Parathyroid adenoma (tissue), 2 donors: Measurements from ENCODE around the gene PLA2G2A.
"Not testable (repeated sequence)": the region's sequence is repeated elsewhere in the genome, so short reads cannot be mapped to it uniquely, and the experiment has no call there.

Experiments
- H2AFZ ChIP-seq: fragments of 300-600 bp; sonication (generic); one replicate; pipeline ENCODE4 v1.7.0; 2017; ENCODE audit warnings: antibody characterized with exemption, mild to moderate bottlenecking
- H3K27ac ChIP-seq: fragments of 300-600 bp; sonication (generic); one replicate; pipeline ENCODE4 v1.7.0; 2017
- H3K27me3 ChIP-seq: fragments of 300-600 bp; sonication (generic); one replicate; pipeline ENCODE4 v1.7.0; 2017; ENCODE audit warnings: low read length; ENCODE audit not compliant: control insufficient read depth, insufficient read depth
- H3K36me3 ChIP-seq: fragments of 300-600 bp; sonication (generic); one replicate; pipeline ENCODE4 v1.7.0; 2017; ENCODE audit warnings: low read length; ENCODE audit not compliant: control insufficient read depth, insufficient read depth
- H3K4me1 ChIP-seq: fragments of 300-600 bp; sonication (generic); one replicate; pipeline ENCODE4 v1.7.0; 2017; ENCODE audit warnings: control low read depth
- H3K4me2 ChIP-seq: fragments of 300-600 bp; sonication (generic); one replicate; pipeline ENCODE4 v1.7.0; 2017; ENCODE audit warnings: low read length
- H3K4me3 ChIP-seq: fragments of 300-600 bp; sonication (generic); one replicate; pipeline ENCODE4 v1.7.0; 2017; ENCODE audit warnings: low read depth, low read length
- H3K79me2 ChIP-seq: fragments of 300-600 bp; sonication (generic); one replicate; pipeline ENCODE4 v1.7.0; 2017; ENCODE audit warnings: control low read depth
- H3K9ac ChIP-seq: fragments of 300-600 bp; sonication (generic); one replicate; pipeline ENCODE4 v1.7.0; 2017; ENCODE audit warnings: mild to moderate bottlenecking
- H3K9me3 ChIP-seq: fragments of 300-600 bp; sonication (generic); one replicate; pipeline ENCODE4 v1.7.0; 2017; ENCODE audit warnings: low read length; ENCODE audit not compliant: control insufficient read depth
- CTCF ChIP-seq: fragments of 300-600 bp; sonication (generic); IDR thresholded peaks from one replicate; pipeline ENCODE4 v1.7.0; 2017; ENCODE audit warnings: antibody characterized with exemption, mild to moderate bottlenecking
- donor health status: primary hyperparathyroidism.

PLA2G2A gene

GRCh38 chr1:20010016-20010415, 30.6 kb upstream of the PLA2G2A start:
- no peak overlapping the region for H3K4me2 ChIP-seq
- H3K4me1 ChIP-seq: no peaks in the 10 kb centered on the region
- H3K27ac ChIP-seq: no peak overlapping the region
- no peak overlapping the region for H3K9ac ChIP-seq
- no peak overlapping the region for H2AFZ ChIP-seq
- TF ChIP-seq CTCF: no peak
- no peaks in the 10 kb centered on the region for H3K27me3 ChIP-seq
- no peaks in the 10 kb centered on the region for H3K79me2 ChIP-seq
- H3K9me3 ChIP-seq: no peaks in the 10 kb centered on the region
- no peak overlapping the region for H3K4me3 ChIP-seq
- no peaks in the 10 kb centered on the region for H3K36me3 ChIP-seq

GRCh38 chr1:20009212-20009611, 29.8 kb upstream of the PLA2G2A start:
- Histone ChIP-seq H3K4me2 (no peak overlapping the region), H3K36me3 (no peaks in the 10 kb centered on the region), H3K79me2 (no peaks in the 10 kb centered on the region), H3K4me3 (no peak overlapping the region), H3K27ac (no peak overlapping the region), H3K9me3 (no peaks in the 10 kb centered on the region), H2AFZ (no peak overlapping the region), H3K9ac (no peak overlapping the region), H3K4me1 (no peaks in the 10 kb centered on the region), H3K27me3 (no peaks in the 10 kb centered on the region)
- no peak for TF ChIP-seq CTCF

GRCh38 chr1:20008391-20008841, 29.0 kb upstream of the PLA2G2A start:
- Histone ChIP-seq H2AFZ (no peak overlapping the region), H3K27ac (no peak overlapping the region)
- TF ChIP-seq CTCF: no peak

GRCh38 chr1:19998823-19999222, 19.4 kb upstream of the PLA2G2A start:
- H3K36me3 ChIP-seq, H3K27me3 ChIP-seq, H2AFZ ChIP-seq, H3K27ac ChIP-seq, H3K4me1 ChIP-seq, H3K4me3 ChIP-seq, H3K4me2 ChIP-seq, H3K79me2 ChIP-seq, H3K9ac ChIP-seq, H3K9me3 ChIP-seq: not testable (repeated sequence)

More at GRCh38 chr1:20008391-20008841, 29.0 kb upstream of the PLA2G2A start:
- Histone ChIP-seq H3K9ac (no peak overlapping the region), H3K4me3 (no peak overlapping the region), H3K4me1 (no peaks in the 10 kb centered on the region), H3K27me3 (no peaks in the 10 kb centered on the region), H3K36me3 (no peaks in the 10 kb centered on the region), H3K4me2 (no peak overlapping the region), H3K79me2 (no peaks in the 10 kb centered on the region), H3K9me3 (no peaks in the 10 kb centered on the region)

- TF ChIP-seq CTCF: no peak
- no peaks in the 10 kb centered on the region for H3K79me2 ChIP-seq
- no peaks in the 10 kb centered on the region for H3K27me3 ChIP-seq
- no peak overlapping the region for H3K27ac ChIP-seq
- no peak overlapping the region for H3K4me2 ChIP-seq
- H3K9me3 ChIP-seq: no peaks in the 10 kb centered on the region
- no peaks in the 10 kb centered on the region for H3K36me3 ChIP-seq
- no peak overlapping the region for H3K4me3 ChIP-seq
- H2AFZ ChIP-seq: no peak overlapping the region
- no peaks in the 10 kb centered on the region for H3K4me1 ChIP-seq
- no peak overlapping the region for H3K9ac ChIP-seq
These were observed 11.3 kb upstream of the PLA2G2A start for GRCh38 chr1:19990689-19991088.

- not testable (repeated sequence) for H3K27ac ChIP-seq, H2AFZ ChIP-seq, H3K79me2 ChIP-seq, H3K9me3 ChIP-seq, H3K4me3 ChIP-seq, H3K4me2 ChIP-seq, H3K27me3 ChIP-seq, H3K4me1 ChIP-seq, H3K9ac ChIP-seq, H3K36me3 ChIP-seq
These were observed 10.8 kb upstream of the PLA2G2A start for GRCh38 chr1:19990182-19990582.
